ENCODE data around the gene SCNM1.

DNA sequence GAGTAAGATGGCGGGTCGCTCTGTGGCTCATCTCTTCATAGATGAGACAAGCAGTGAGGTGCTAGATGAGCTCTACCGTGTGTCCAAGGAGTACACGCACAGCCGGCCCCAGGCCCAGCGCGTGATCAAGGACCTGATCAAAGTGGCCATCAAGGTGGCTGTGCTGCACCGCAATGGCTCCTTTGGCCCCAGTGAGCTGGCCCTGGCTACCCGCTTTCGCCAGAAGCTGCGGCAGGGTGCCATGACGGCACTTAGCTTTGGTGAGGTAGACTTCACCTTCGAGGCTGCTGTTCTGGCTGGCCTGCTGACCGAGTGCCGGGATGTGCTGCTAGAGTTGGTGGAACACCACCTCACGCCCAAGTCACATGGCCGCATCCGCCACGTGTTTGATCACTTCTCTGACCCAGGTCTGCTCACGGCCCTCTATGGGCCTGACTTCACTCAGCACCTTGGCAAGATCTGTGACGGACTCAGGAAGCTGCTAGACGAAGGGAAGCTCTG is 7.1 kb upstream of the SCNM1 start:
- TF ChIP-seq PCBP2 (IDR thresholded peaks at IDR 0.05; ENCODE audit: low read depth, low read length, poor library complexity, severe bottlenecking) = no peak
- TF ChIP-seq POLR2AphosphoS5 (IDR thresholded peaks at IDR 0.05; ENCODE audit: control insufficient read depth, insufficient read depth, low read depth, low read length) = no peak
- no peak for TF ChIP-seq ZNF133 (CRISPR knock-in tag; IDR thresholded peaks at IDR 0.05)
- no peak for TF ChIP-seq POLR2A (conservative IDR thresholded peaks at IDR 0.05)
- TF ChIP-seq BRD9 (IDR thresholded peaks at IDR 0.05; ENCODE audit: low read depth, partially characterized antibody) = no peak
- TF ChIP-seq SIX5 (IDR thresholded peaks at IDR 0.05; ENCODE audit: borderline replicate concordance in 1 of 2, insufficient read depth in 1 of 2, low read depth in 1 of 2, low read length in 2 of 2) = no peak
- TF ChIP-seq PHF20 (IDR thresholded peaks at IDR 0.05; ENCODE audit: partially characterized antibody) = no peak
- TF ChIP-seq, protein P1, sequence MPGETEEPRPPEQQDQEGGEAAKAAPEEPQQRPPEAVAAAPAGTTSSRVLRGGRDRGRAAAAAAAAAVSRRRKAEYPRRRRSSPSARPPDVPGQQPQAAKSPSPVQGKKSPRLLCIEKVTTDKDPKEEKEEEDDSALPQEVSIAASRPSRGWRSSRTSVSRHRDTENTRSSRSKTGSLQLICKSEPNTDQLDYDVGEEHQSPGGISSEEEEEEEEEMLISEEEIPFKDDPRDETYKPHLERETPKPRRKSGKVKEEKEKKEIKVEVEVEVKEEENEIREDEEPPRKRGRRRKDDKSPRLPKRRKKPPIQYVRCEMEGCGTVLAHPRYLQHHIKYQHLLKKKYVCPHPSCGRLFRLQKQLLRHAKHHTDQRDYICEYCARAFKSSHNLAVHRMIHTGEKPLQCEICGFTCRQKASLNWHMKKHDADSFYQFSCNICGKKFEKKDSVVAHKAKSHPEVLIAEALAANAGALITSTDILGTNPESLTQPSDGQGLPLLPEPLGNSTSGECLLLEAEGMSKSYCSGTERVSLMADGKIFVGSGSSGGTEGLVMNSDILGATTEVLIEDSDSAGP (CRISPR knock-in tag; IDR thresholded peaks at IDR 0.05) = no peak
- no peak for TF ChIP-seq FOSL1 (tag; conservative IDR thresholded peaks at IDR 0.05)
- TF ChIP-seq, protein P2, sequence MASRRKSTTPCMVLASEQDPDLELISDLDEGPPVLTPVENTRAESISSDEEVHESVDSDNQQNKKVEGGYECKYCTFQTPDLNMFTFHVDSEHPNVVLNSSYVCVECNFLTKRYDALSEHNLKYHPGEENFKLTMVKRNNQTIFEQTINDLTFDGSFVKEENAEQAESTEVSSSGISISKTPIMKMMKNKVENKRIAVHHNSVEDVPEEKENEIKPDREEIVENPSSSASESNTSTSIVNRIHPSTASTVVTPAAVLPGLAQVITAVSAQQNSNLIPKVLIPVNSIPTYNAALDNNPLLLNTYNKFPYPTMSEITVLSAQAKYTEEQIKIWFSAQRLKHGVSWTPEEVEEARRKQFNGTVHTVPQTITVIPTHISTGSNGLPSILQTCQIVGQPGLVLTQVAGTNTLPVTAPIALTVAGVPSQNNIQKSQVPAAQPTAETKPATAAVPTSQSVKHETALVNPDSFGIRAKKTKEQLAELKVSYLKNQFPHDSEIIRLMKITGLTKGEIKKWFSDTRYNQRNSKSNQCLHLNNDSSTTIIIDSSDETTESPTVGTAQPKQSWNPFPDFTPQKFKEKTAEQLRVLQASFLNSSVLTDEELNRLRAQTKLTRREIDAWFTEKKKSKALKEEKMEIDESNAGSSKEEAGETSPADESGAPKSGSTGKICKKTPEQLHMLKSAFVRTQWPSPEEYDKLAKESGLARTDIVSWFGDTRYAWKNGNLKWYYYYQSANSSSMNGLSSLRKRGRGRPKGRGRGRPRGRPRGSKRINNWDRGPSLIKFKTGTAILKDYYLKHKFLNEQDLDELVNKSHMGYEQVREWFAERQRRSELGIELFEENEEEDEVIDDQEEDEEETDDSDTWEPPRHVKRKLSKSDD (conservative IDR thresholded peaks at IDR 0.05; ENCODE audit: low read length) = no peak
